OCI-LY7 (cell line): Measurements from ENCODE around the gene SLCO1C1. TPM values are rescaled to one million over a fixed set of nuclear protein-coding genes. Genes with fewer than 3 reads are reported as not detected.

ENCODE experiments used
- BruUV-seq: library from RNA; stranded (reverse); fragments of 400-500 nt; replicated peaks from 2 replicates; lab custom pipeline; 2021; lab: Mats Ljungman, UMichigan
- CTCF ChIA-PET: fragments of 300-600 bp; sonication (Branson Sonifier 250); formaldehyde crosslinking; loops from one replicate; lab custom pipeline; 2022; ENCODE audit warnings: antibody characterized with exemption; ENCODE audit not compliant: unreplicated experiment; lab: Charles Lee
- POLR2A ChIA-PET: fragments of 300-600 bp; sonication (Branson Sonifier 250); formaldehyde crosslinking; loops from one replicate; lab custom pipeline; 2022; ENCODE audit warnings: antibody characterized with exemption; lab: Charles Lee
- DNase-seq: peaks from one replicate; pipeline ENCODE4 v3.0.0-alpha.2; 2015; ENCODE audit warnings: low spot score
- H2AFZ ChIP-seq: fragments of 200-600 bp; sonication (generic), shearing (Covaris generic); 2 replicates; pipeline ENCODE4 v1.6.1; 2014; ENCODE audit warnings: mild to moderate bottlenecking, antibody characterized with exemption, low read length, moderate library complexity
- H3K27ac ChIP-seq: fragments of 200-600 bp; sonication (generic); 2 replicates; pipeline ENCODE4 v1.5.1; 2014; ENCODE audit warnings: mixed run types, low read depth, mild to moderate bottlenecking, moderate library complexity, low read length, inconsistent platforms; ENCODE audit not compliant: poor library complexity, severe bottlenecking
- H3K36me3 ChIP-seq: fragments of 200-600 bp; sonication (generic); 2 replicates; pipeline ENCODE4 v1.6.1; 2014; ENCODE audit warnings: mild to moderate bottlenecking, antibody characterized with exemption, low read length, moderate library complexity, mixed read lengths; ENCODE audit not compliant: insufficient read depth
- H3K4me1 ChIP-seq: fragments of 200-600 bp; sonication (generic); 2 replicates; pipeline ENCODE4 v1.5.1; 2014; ENCODE audit warnings: mild to moderate bottlenecking, low read length; ENCODE audit not compliant: insufficient read depth, poor library complexity, severe bottlenecking
- H3K4me2 ChIP-seq: fragments of 200-600 bp; sonication (generic); 2 replicates; pipeline ENCODE4 v1.6.1; 2014; ENCODE audit warnings: mild to moderate bottlenecking, low read length
- H3K4me3 ChIP-seq: fragments of 200-600 bp; sonication (generic); 2 replicates; pipeline ENCODE4 v1.5.1; 2014; ENCODE audit warnings: mild to moderate bottlenecking, low read depth, low read length; ENCODE audit not compliant: poor library complexity, severe bottlenecking
- H3K79me2 ChIP-seq: fragments of 200-600 bp; sonication (generic); 2 replicates; pipeline ENCODE4 v1.6.1; 2016; ENCODE audit warnings: low read depth, mild to moderate bottlenecking, low read length, moderate library complexity, mixed read lengths; ENCODE audit not compliant: insufficient read depth
- H3K9me2 ChIP-seq: fragments of 200-600 bp; sonication (generic); 2 replicates; pipeline ENCODE4 v1.6.1; 2016; ENCODE audit warnings: mild to moderate bottlenecking, low read length, mixed read lengths; ENCODE audit not compliant: insufficient read depth
- H3K9me3 ChIP-seq: fragments of 200-600 bp; sonication (generic); 2 replicates; pipeline ENCODE4 v1.6.1; 2014; ENCODE audit warnings: mild to moderate bottlenecking, mixed run types, low read length, mixed read lengths
- H4K20me1 ChIP-seq: fragments of 200-600 bp; sonication (generic); 2 replicates; pipeline ENCODE4 v1.6.1; 2014; ENCODE audit warnings: mild to moderate bottlenecking, antibody characterized with exemption, low read length, moderate library complexity, mixed read lengths; ENCODE audit not compliant: insufficient read depth
- EZH2phosphoT487 ChIP-seq: fragments of 200-600 bp; sonication (generic); IDR thresholded peaks from 2 replicates; pipeline ENCODE4 v1.6.1; 2018; ENCODE audit warnings: low read depth, borderline replicate concordance, mild to moderate bottlenecking, mixed run types, antibody characterized with exemption, low read length, moderate library complexity, mixed read lengths
- intact Hi-C: fragments of 100-400 bp; cut with micrococcal nuclease; formaldehyde crosslinking; loops from one replicate; pipeline ENCODE4 v1.10.0; 2022; ENCODE audit not compliant: unreplicated experiment
- total RNA-seq, 2 experiments: library from RNA; depleted of rRNA in 1 of 2; stranded (reverse); fragments of >200 nt in 1 of 2; shearing (Covaris generic) in 1 of 2; gene quantifications; 2 replicates each; pipeline ENCODE4 v1.2.3, GENCODE V29; 2014 to 2022
- TF ChIP-seq, protein P1 (sequence below): fragments of 200-600 bp; sonication (generic); conservative IDR thresholded peaks from 2 replicates; pipeline ENCODE4 v1.5.1; 2014; ENCODE audit warnings: mild to moderate bottlenecking, antibody characterized with exemption, low read length, moderate library complexity, mixed read lengths

SLCO1C1 gene
- total RNA-seq, 2 experiments from 2014 or later = not detected

DNA sequence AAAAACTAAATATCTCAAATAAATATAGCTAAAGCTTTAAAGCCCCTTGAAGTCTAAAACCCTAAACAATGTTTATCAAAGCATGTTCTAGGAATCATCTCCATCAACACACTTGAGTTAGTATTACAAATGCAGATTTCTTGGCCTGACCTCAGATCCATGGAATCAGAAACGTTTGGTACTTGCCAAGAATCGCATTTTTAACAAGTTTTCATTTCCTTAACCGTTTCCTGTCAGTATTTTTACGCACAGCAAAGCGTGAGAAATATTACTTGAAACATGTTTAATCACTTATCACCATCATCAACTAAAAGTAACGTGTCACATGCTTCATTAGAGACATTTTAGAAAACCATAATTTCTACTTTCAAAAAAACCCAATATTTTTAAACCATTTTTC is 9.7 kb downstream of the SLCO1C1 start:
- no peak for TF ChIP-seq EZH2phosphoT487
- TF ChIP-seq, protein P1, sequence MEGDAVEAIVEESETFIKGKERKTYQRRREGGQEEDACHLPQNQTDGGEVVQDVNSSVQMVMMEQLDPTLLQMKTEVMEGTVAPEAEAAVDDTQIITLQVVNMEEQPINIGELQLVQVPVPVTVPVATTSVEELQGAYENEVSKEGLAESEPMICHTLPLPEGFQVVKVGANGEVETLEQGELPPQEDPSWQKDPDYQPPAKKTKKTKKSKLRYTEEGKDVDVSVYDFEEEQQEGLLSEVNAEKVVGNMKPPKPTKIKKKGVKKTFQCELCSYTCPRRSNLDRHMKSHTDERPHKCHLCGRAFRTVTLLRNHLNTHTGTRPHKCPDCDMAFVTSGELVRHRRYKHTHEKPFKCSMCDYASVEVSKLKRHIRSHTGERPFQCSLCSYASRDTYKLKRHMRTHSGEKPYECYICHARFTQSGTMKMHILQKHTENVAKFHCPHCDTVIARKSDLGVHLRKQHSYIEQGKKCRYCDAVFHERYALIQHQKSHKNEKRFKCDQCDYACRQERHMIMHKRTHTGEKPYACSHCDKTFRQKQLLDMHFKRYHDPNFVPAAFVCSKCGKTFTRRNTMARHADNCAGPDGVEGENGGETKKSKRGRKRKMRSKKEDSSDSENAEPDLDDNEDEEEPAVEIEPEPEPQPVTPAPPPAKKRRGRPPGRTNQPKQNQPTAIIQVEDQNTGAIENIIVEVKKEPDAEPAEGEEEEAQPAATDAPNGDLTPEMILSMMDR = no peak
- no peak for DNase-seq
- H3K27ac ChIP-seq = no peak overlapping the region
- ChIA-PET CTCF (no interaction called here), POLR2A (interaction anchor here (0.9 to 1.6 kb wide), 2 partner anchors 9 to 13 kb away, joined by 3 read pairs; no protein-coding TSS in a partner anchor)
- H4K20me1 ChIP-seq = no peaks in the 10 kb centered on the region
- no peaks in the 10 kb centered on the region for H3K9me3 ChIP-seq
- intact Hi-C loops = no loop called here
- no peaks in the 10 kb centered on the region for H3K9me2 ChIP-seq
- no peaks in the 10 kb centered on the region for H3K4me1 ChIP-seq
- no peak overlapping the region for H2AFZ ChIP-seq
- H3K36me3 ChIP-seq = no peaks in the 10 kb centered on the region
- no peaks in the 10 kb centered on the region for H3K79me2 ChIP-seq
- BruUV-seq = no TSS peak
- no peak overlapping the region for H3K4me3 ChIP-seq
- H3K4me2 ChIP-seq = no peak overlapping the region

DNA sequence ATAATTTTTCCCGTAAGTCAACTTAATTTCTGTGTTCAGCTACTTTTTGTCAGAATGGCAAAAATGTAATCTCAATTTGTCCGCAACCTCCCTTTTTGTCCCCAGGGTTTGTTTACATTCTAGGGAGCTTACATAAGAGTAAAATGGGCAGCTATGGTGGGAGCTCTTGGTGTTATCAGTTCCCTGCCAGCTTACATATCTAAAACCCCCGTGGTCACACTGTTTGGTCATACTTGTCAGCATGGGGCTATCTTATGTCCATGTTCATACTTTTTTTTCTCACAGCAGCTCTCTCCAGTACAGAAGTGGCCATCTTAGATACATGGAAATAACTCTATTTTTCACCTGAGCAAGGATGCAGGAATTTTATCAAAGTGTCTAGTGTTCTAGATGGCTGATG is 16.7 kb downstream of the SLCO1C1 start:
- Histone ChIP-seq H3K27ac (no peak overlapping the region), H3K4me3 (no peak overlapping the region), H3K9me3 (no peaks in the 10 kb centered on the region), H3K79me2 (no peaks in the 10 kb centered on the region), H3K4me2 (no peak overlapping the region), H3K36me3 (no peaks in the 10 kb centered on the region), H3K9me2 (no peaks in the 10 kb centered on the region), H4K20me1 (no peaks in the 10 kb centered on the region), H3K4me1 (no peaks in the 10 kb centered on the region), H2AFZ (no peak overlapping the region)
- intact Hi-C loops = no loop called here
- DNase-seq = no peak
- no peak for TF ChIP-seq EZH2phosphoT487
- TF ChIP-seq, protein P1 = no peak
- ChIA-PET CTCF (no interaction called here), POLR2A (no interaction called here)
- BruUV-seq = no TSS peak

DNA sequence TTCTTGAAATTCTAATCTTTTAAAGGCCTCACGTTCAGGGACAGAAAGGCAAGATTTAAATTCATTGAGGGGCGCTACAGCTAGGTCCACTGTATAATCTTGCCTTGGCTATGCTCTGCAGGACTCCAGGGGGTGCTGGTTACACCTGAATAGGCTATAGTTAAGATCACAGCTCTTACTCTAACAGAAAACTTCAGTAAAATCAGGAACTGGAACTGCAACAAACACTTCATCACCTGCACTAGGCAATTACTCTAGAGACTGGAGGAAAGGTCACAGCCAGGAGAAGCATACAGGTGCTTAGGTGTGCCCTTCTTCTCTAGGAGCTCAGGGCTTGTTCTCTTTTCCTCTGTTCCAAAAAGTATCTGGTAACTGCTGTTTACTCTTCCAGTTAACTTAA is 20.9 kb downstream of the SLCO1C1 start:
- Histone ChIP-seq H3K36me3 (no peaks in the 10 kb centered on the region), H4K20me1 (no peaks in the 10 kb centered on the region), H3K4me2 (no peak overlapping the region), H3K9me3 (no peaks in the 10 kb centered on the region), H3K4me3 (no peak overlapping the region), H3K9me2 (no peaks in the 10 kb centered on the region), H3K27ac (no peak overlapping the region), H3K79me2 (no peaks in the 10 kb centered on the region), H2AFZ (no peak overlapping the region), H3K4me1 (no peaks in the 10 kb centered on the region)
- POLR2A ChIA-PET = interaction anchor here (1.3 kb wide), 1 partner anchor 9 kb away, joined by 4 read pairs; no protein-coding TSS in a partner anchor
- intact Hi-C loops = no loop called here
- TF ChIP-seq, protein P1 = peak; percentile 36; the same call in 1 of the 2 replicates
- no peak for TF ChIP-seq EZH2phosphoT487
- BruUV-seq = no TSS peak
- CTCF ChIA-PET = no interaction called here
- DNase-seq = peak; percentile 16
